ENCODE data around the gene VOPP1.

- TF ChIP-seq EZH2 (IDR thresholded peaks at IDR 0.05; ENCODE audit: insufficient read depth, poor library complexity, severe bottlenecking) (no peak), EZH2phosphoT487 (IDR thresholded peaks at IDR 0.05; ENCODE audit: insufficient read depth, low read depth) (no peak)
Observed at GRCh38 chr7:55515569-55516279, 56.6 kb downstream of the VOPP1 start.

All from GM23248 (cell line).